Ureter (tissue), 1 donor: Measurements from ENCODE around the gene PPFIA2. TPM values are rescaled to one million over a fixed set of nuclear protein-coding genes. Genes with fewer than 3 reads are reported as not detected.

Source experiments
- DNase-seq: peaks from one replicate; pipeline ENCODE4 v3.0.0-alpha.2; 2020; ENCODE audit warnings: low spot score
- total RNA-seq: library from RNA; stranded (reverse); gene quantifications from one replicate; pipeline ENCODE4 v1.2.4, GENCODE V29; 2023
- donor health status: DM: yes; HTN: yes; CAD: no.

Gene PPFIA2
- total RNA-seq = 18.5 TPM

DNA sequence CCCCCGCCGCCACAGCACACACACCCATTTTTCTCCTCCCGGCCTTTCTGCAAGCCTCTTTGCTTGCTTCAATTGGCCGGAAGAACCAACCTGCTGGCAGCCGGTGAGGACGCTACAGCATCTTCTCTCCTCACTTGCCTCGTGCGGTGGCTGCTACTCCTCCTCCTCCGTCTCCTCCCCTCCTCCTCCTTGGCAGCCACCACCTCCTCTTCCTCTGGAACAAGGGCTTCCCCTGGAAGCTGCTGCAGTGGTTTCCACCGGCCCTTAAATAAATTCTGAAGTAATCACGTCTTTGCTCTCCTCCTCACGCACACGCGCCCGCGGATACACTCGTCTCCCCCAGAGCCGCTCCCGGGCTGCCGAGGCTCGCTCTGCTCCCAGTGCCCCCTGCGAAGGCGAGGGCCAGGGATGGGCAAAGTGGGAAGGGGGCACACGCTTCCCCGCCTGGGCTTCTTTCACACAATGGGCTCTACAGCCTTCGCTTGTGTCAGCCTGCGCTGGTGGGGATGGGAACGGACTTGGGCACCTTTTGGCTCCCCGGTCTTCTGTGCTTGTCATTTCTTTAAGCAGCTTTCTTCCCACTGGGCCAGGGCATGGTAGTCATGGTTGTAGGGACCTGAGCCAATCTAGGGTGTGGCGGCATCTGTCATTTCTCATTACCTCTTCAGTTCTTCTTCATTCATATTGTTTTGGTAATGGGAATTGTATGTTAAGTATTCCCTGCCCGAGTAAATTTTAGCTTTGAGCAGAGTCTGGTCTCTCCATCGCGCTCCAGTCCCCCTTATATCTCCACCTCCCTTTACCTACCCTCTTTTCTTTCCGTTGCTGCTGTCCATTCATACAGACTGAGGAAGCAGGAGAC is at the start of gene PPFIA2:
Gene PPFIA2, minus strand, starts transcription at position 161 of the 862 bp plus-strand sequence.
- peak; percentile 50 for DNase-seq

DNA sequence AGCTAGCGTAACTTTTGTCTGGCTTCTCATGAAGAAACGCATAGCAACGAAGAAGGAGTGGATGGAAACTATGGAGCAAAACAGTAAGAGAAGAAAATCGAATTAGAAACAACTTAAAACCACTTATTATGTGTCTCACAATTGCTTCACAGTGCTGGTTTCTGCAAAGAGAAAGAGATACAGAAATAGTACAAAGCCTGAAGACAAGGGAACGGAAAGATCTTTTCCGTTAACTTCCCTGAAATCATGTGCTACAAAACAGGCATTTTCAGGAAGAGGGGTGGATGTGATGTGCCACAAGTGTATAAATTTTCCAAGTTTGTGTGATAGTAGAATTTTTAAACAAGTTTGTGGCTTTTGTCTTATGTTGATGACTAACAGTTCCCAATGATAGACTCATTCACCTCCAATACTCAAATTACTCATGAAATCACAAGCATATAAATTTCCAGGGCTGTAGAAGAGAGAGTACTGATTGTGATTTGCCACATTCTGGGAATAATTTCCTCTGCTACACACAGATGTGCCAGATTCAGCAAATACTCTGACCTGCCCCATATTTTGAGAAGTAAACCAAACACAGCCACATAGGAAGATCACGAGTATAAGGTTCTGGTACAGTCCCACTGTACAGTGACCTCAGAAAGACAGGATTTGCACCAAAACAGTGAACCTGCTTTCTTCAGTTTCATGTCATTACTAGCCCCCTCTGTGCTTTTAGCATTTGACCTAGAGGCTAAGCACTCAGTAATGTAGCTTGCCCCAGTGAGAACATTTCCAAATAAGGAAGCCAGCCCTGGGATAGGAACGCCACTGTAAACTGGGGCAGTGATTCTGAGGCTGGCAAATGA is 41.4 kb upstream of the PPFIA2 start:
- DNase-seq = no peak

- no peak for DNase-seq
Measured at GRCh38 chr12:81798294-81798693, 39.1 kb upstream of the PPFIA2 start.

GRCh38 chr12:81797100-81797499 is 38.0 kb upstream of the PPFIA2 start:
- DNase-seq = no peak

DNA sequence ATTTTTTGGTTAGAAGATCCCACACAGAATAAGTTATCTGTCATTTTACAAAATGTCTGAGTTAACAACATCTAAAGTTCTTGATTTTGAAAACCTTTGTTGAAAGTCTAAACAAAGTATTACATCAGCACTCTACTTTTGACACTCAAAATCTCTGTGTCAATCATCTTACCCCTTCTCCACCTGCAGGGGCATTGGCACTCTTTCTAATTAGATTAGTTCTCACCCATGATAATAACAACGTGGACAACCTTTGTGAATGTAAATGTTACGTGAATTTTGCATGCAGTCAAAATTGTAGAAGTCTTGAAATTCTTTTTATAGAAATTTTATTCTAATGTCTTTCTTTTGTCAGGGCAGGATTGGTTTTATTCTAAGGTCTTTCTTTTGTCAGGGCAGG is 33.5 kb upstream of the PPFIA2 start:
- DNase-seq = no peak

GRCh38 chr12:81779216-81779615 is 20.1 kb upstream of the PPFIA2 start:
- no peak for DNase-seq

DNA sequence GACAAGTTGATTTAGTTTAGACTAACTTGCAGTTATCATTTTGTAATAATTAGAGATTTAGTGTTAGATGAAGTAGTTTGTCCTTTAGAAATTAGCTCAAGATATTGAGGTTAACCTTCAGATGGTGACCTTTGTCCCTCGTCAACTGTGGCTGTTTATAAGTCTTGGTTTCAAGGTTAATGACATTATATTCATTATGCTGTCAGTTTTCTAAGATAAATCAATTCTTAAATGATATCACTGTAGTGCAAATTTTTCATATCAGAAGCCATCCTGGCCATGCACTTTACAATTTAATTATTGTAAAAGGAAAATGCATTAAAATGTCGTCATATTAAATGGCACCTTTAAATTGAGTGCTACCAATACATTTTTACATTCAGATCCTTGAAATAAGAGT is 19.6 kb upstream of the PPFIA2 start:
- DNase-seq = no peak

- peak; percentile 44 for DNase-seq
Measured at GRCh38 chr12:81758421-81759189, 545 bp downstream of the PPFIA2 start.

DNA sequence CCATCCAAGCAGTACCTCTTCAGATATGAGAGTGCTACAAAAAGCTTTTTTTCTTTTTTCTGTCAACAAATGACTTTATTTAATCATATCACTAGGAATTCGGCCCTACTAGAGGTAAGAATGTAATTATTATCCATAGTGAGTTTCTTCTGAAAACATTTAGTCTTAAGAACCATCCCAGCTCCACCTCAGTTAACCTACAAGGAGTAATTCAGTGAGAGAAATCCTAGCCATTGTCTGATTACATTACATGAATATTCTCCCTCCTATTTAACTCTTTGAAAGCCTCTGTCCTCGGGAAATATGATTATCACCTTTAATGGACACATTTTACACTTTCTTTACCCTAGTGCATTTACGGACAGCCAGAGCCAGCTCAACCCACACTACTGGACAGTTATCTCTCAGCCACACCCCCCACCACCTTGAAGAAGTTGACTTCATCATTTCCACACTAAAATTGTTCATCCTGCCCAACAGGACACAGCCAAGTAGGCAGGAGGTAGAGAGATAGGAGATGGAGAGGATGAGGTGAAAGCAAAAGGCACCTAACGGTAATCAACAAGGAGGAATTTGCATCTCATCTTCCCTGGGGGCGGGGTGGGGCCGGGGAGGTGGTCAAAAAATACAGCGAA is 1.3 kb downstream of the PPFIA2 start:
- no peak for DNase-seq

- no peak for DNase-seq
Measured at GRCh38 chr12:81729781-81730180, 29.4 kb downstream of the PPFIA2 start.

DNA sequence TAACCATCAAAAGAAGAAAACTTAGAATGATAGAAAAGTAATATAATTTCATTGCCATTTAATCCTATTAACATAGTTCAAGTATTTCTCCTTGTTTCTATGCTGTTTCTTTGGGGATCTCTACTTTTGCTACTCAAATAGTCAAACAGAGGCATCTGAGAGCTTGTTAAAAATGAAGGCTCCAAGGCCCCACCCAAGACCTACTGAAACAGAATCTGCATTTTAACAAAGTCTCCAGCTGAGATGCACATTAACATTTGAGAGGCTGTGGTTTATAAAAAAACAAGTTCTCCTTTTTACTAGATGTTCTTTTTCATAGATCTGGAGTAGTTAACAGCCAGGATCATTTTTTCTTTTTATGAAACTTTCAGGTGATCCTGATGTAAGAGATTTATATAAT is 31.8 kb downstream of the PPFIA2 start:
- DNase-seq = no peak

GRCh38 chr12:81726634-81727033 is 32.5 kb downstream of the PPFIA2 start:
- no peak for DNase-seq

GRCh38 chr12:81723361-81723760 is 35.8 kb downstream of the PPFIA2 start:
- DNase-seq = no peak

DNA sequence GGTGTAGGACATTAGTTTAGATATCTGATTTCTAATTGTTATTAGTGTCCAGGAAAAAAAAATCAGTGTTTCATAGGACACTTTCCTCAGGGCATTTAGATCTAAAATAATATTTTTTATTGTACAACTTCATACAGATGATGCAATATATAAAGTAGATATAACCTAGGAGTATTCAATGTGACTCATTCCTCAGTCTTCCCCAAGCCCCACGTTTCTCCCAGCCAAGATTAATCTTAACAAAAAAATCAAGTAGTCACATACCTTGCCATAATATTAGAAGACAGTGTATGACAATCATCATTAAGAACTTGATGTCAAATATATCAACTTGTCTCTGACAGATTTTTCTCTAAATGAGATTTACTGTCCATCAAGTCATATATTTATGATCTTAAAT is 37.1 kb downstream of the PPFIA2 start:
- no peak for DNase-seq

GRCh38 chr12:81718616-81719015 is 40.5 kb downstream of the PPFIA2 start:
- no peak for DNase-seq

- no peak for DNase-seq
Measured at GRCh38 chr12:81712536-81712935, 46.6 kb downstream of the PPFIA2 start.

GRCh38 chr12:81705586-81705985 is 53.6 kb downstream of the PPFIA2 start:
- DNase-seq = no peak

DNA sequence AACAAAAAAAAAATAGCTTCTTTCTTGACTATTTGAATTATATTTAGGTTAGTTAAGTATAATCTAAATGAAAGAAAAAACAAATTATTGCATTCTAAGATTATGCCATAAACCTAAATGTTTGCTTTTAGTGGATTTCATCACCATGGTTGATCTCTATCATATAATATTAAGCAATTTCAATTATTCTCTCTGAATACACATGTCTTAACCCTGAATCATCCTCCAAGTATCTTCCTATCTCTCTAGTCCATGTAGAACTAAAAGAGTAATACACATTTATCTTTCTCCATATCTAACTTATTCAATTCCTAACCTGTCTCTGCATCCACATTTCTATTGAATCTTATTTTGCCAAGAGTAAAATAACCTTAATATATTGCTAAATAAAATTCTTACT is 59.6 kb downstream of the PPFIA2 start:
- DNase-seq = no peak

- DNase-seq = no peak
Measured at GRCh38 chr12:81692008-81692407, 67.1 kb downstream of the PPFIA2 start.

DNA sequence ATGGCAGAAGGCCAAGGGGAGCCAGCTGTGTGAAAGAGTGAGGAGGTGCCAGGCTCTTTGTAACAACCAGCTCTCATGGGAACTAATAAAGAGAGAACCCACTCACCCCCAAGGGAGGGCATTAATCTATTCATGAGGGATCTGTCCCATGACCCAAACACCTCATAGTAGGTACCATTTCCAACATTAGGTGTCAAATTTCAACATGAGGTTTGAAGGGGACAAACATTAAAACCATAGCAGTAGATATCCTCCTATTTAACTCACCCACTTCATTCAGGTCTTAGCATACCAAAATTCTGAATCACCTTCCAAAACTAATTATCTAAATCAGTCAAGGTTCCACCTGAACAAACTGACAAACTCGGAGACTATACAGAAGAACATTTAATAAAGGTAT is 75.3 kb downstream of the PPFIA2 start:
- DNase-seq = no peak

DNA sequence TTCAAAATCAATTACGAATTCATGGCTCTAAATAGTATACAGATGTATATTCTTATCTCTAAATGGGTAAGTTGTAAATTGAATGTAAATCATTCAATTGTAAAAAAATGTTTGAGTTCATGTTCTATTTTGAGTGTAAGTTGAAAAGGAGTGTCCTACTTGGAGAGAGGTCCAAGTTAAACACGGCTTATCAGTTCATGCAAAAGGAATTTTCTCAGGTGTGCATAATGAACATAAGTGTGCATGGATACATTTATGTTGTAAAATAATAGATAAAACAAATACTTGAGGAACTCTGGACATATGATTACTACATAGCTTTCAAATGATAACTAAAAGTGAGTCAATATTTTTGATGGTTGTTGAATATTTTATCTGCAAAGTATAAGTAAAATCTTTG is 79.5 kb downstream of the PPFIA2 start:
- no peak for DNase-seq

DNA sequence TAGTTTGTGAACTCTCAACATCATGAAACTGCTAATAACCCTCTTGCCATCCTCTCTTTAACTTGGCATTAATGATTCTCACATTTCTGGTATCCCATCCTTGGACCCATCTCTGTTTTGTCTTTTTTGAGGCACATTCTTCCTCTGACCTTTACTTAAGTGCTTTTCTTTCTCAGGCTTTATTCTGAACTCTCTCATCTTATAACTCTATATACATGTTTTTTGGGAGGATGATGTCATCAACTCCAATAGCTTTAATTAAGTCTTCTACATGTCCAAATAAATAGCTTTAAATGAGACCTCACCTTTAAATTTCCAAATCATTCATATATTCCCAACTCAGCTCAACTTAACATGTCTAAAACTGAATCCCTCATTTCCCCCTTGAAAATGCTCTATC is 88.4 kb downstream of the PPFIA2 start:
- no peak for DNase-seq
